HCT116 (cell line): ENCODE data around the gene RYR3. TPM values are rescaled to one million over a fixed set of nuclear protein-coding genes. Genes with fewer than 3 reads are reported as not detected.

Experiments
- ATAC-seq: fragments of 200-7000 bp; cut with Tn5 transposase; 2 replicates; pipeline ENCODE4 v1.9.1; 2020; ENCODE audit warnings: mild to moderate bottlenecking, moderate library complexity
- BruUV-seq: library from RNA; stranded (reverse); fragments of 400-500 nt; replicated peaks from 2 replicates; lab custom pipeline; 2021; lab: Mats Ljungman, UMichigan
- CTCF ChIA-PET: fragments of 300-600 bp; sonication (Branson Sonifier 250); formaldehyde crosslinking; loops from one replicate; lab custom pipeline; 2021; ENCODE audit warnings: antibody characterized with exemption; lab: Charles Lee
- POLR2A ChIA-PET: fragments of 300-600, 350-600 bp; sonication (Branson Sonifier 250); formaldehyde crosslinking; loops from one replicate; lab custom pipeline; 2021; ENCODE audit warnings: antibody characterized with exemption; lab: Charles Lee
- RAD21 ChIA-PET, 2 experiments: fragments of 300-600 bp; sonication (Branson Sonifier 250); formaldehyde crosslinking; loops; one replicate each; lab custom pipeline; 2023; ENCODE audit warnings: low total read pairs in 2 of 2; ENCODE audit not compliant: uncharacterized antibody in 2 of 2, unreplicated experiment in 2 of 2, low non-redundant PET in 1 of 2; lab: Charles Lee
- DNase-seq: peaks from one replicate; pipeline ENCODE4 v3.0.0-alpha.2; 2010; ENCODE audit warnings: low read depth, low spot score
- H2AFZ ChIP-seq: fragments of 200-600 bp; shearing (Covaris generic), sonication (generic); 2 replicates; pipeline ENCODE4 v1.6.1; 2017; ENCODE audit warnings: low read depth, mixed run types, mixed read lengths, antibody characterized with exemption, low read length; ENCODE audit not compliant: poor library complexity, severe bottlenecking
- H3K27ac ChIP-seq: 2 replicates; pipeline ENCODE4 v1.5.1; 2012; ENCODE audit warnings: low read depth, low read length
- H3K27me3 ChIP-seq: fragments of 200-600 bp; sonication (generic); 2 replicates; pipeline ENCODE4 v1.6.1; 2016; ENCODE audit warnings: mixed run types, low read length, mixed read lengths; ENCODE audit not compliant: insufficient read depth
- H3K36me3 ChIP-seq, 2 experiments: fragments of 200-500 bp in 1 of 2; fragments of 200-600 bp in 1 of 2; sonication (Bioruptor generic) in 1 of 2; sonication (generic) in 1 of 2; 2 replicates each; pipeline versions ENCODE4 v1.5.1 to v1.6.1; 2014 to 2016; ENCODE audit warnings: low read length in 2 of 2, inconsistent platforms in 1 of 2, mixed read lengths in 1 of 2, mixed run types in 1 of 2; ENCODE audit not compliant: insufficient read depth in 2 of 2, control insufficient read depth in 1 of 2
- H3K4me1 ChIP-seq, 2 experiments: fragments of 200-600 bp in 1 of 2; sonication (generic) in 1 of 2; 2 replicates each; pipeline versions ENCODE4 v1.5.1 to v1.6.1; 2012 to 2017; ENCODE audit warnings: low read length in 2 of 2, inconsistent platforms in 1 of 2, mild to moderate bottlenecking in 1 of 2, mixed read lengths in 1 of 2, mixed run types in 1 of 2, moderate library complexity in 1 of 2; ENCODE audit not compliant: insufficient read depth in 2 of 2, control insufficient read depth in 1 of 2
- H3K4me2 ChIP-seq: fragments of 200-600 bp; sonication (generic); 2 replicates; pipeline ENCODE4 v1.6.1; 2017; ENCODE audit warnings: mixed run types, low read length, mixed read lengths
- H3K4me3 ChIP-seq, 2 experiments: fragments of 200-600 bp in 1 of 2; sonication (generic) in 1 of 2; replicated peaks in 1 of 2; 2 replicates each; pipeline ENCODE4 v1.5.1; 2011 to 2016; ENCODE audit warnings: low read length in 2 of 2, control low read depth in 1 of 2, low read depth in 1 of 2, mild to moderate bottlenecking in 1 of 2, mixed read lengths in 1 of 2, mixed run types in 1 of 2
- H3K79me2 ChIP-seq: fragments of 200-600 bp; sonication (generic); 2 replicates; pipeline ENCODE4 v1.6.1; 2017; ENCODE audit warnings: mild to moderate bottlenecking, mixed run types, low read length, moderate library complexity, mixed read lengths; ENCODE audit not compliant: insufficient read depth
- H3K9ac ChIP-seq: fragments of 200-600 bp; sonication (generic); 2 replicates; pipeline ENCODE4 v1.6.1; 2016; ENCODE audit warnings: low read length, mixed read lengths
- H3K9me2 ChIP-seq: fragments of 200-600 bp; sonication (generic), shearing (Covaris generic); 2 replicates; pipeline ENCODE4 v1.6.1; 2017; ENCODE audit warnings: mixed run types, mild to moderate bottlenecking, moderate library complexity; ENCODE audit not compliant: insufficient read depth
- H3K9me3 ChIP-seq, 2 experiments: fragments of 200-500 bp in 1 of 2; fragments of 200-600 bp in 1 of 2; sonication (Bioruptor generic) in 1 of 2; sonication (generic) in 1 of 2; 2 replicates each; pipeline ENCODE4 v1.6.1; 2014 to 2017; ENCODE audit warnings: low read length in 2 of 2, mixed read lengths in 2 of 2, inconsistent platforms in 1 of 2, low read depth in 1 of 2, mild to moderate bottlenecking in 1 of 2, mixed run types in 1 of 2, moderate library complexity in 1 of 2; ENCODE audit not compliant: control insufficient read depth in 1 of 2, insufficient read depth in 1 of 2
- H4K20me1 ChIP-seq: fragments of 200-600 bp; sonication (generic), shearing (Covaris generic); 2 replicates; pipeline ENCODE4 v1.6.1; 2017; ENCODE audit warnings: mixed run types, mild to moderate bottlenecking, moderate library complexity; ENCODE audit not compliant: insufficient read depth
- ATF3 ChIP-seq: IDR thresholded peaks from 2 replicates; pipeline ENCODE4 v1.6.1; 2012
- CEBPB ChIP-seq: IDR thresholded peaks from 2 replicates; pipeline ENCODE4 v1.6.1; 2012; ENCODE audit warnings: low read depth
- CTCF ChIP-seq, 3 experiments: fragments of 200-600 bp in 1 of 3; sonication (generic) in 1 of 3; IDR thresholded peaks in 2 of 3; conservative IDR thresholded peaks in 1 of 3; 2 replicates each; pipeline ENCODE4 v1.5.1; 2012 to 2017; ENCODE audit warnings: low read depth in 2 of 3, low read length in 2 of 3, antibody characterized with exemption in 1 of 3, borderline replicate concordance in 1 of 3, control low read depth in 1 of 3, mild to moderate bottlenecking in 1 of 3, mixed read lengths in 1 of 3, mixed run types in 1 of 3, moderate library complexity in 1 of 3; ENCODE audit not compliant: insufficient read depth in 1 of 3
- ELF1 ChIP-seq: IDR thresholded peaks from 2 replicates; pipeline ENCODE4 v1.6.1; 2012; ENCODE audit warnings: low read depth, borderline replicate concordance
- EZH2 ChIP-seq: fragments of 200-600 bp; sonication (generic); IDR thresholded peaks from 2 replicates; pipeline ENCODE4 v1.6.1; 2017; ENCODE audit warnings: antibody characterized with exemption, mixed run types
- EZH2phosphoT487 ChIP-seq: fragments of 200-600 bp; IDR thresholded peaks from 2 replicates; pipeline ENCODE4 v1.6.1; 2018; ENCODE audit warnings: antibody characterized with exemption, borderline replicate concordance
- JUND ChIP-seq: IDR thresholded peaks from 2 replicates; pipeline ENCODE4 v1.6.1; 2012
- MAX ChIP-seq: IDR thresholded peaks from 2 replicates; pipeline ENCODE4 v1.6.1; 2012
- POLR2A ChIP-seq: IDR thresholded peaks from 2 replicates; pipeline ENCODE4 v1.7.0; 2011; ENCODE audit warnings: borderline replicate concordance; ENCODE audit not compliant: insufficient read depth, insufficient read length; ENCODE audit errors: extremely low read depth
- POLR2AphosphoS5 ChIP-seq: IDR thresholded peaks from 2 replicates; pipeline ENCODE4 v1.6.1; 2011; ENCODE audit warnings: mild to moderate bottlenecking, low read depth, low read length, moderate library complexity
- REST ChIP-seq: IDR thresholded peaks from 2 replicates; pipeline ENCODE4 v1.6.1; 2012; ENCODE audit warnings: low read depth
- SIN3A ChIP-seq: IDR thresholded peaks from 2 replicates; pipeline ENCODE4 v1.6.1; 2012; ENCODE audit warnings: low read depth
- SP1 ChIP-seq: IDR thresholded peaks from 2 replicates; pipeline ENCODE4 v1.6.1; 2012; ENCODE audit warnings: low read depth
- SRF ChIP-seq: IDR thresholded peaks from 2 replicates; pipeline ENCODE4 v1.6.1; 2012; ENCODE audit warnings: low read depth
- TCF7L2 ChIP-seq: IDR thresholded peaks from 2 replicates; pipeline ENCODE4 v1.7.0; 2011; ENCODE audit warnings: borderline replicate concordance, inconsistent platforms; ENCODE audit not compliant: insufficient read depth, insufficient read length; ENCODE audit errors: extremely low read depth
- YY1 ChIP-seq: IDR thresholded peaks from 2 replicates; pipeline ENCODE4 v1.6.1; 2011; ENCODE audit warnings: low read length, low read depth, moderate library complexity, mild to moderate bottlenecking; ENCODE audit not compliant: insufficient replicate concordance; ENCODE audit errors: extremely low read depth
- ZBTB33 ChIP-seq: IDR thresholded peaks from 2 replicates; pipeline ENCODE4 v1.6.1; 2011; ENCODE audit warnings: mild to moderate bottlenecking, low read length, moderate library complexity; ENCODE audit not compliant: insufficient replicate concordance; ENCODE audit errors: extremely low read depth
- ZFX ChIP-seq: fragments of 450-650 bp; IDR thresholded peaks from 2 replicates; pipeline ENCODE4 v1.6.1; 2017
- intact Hi-C: fragments of 100-400 bp; cut with micrococcal nuclease; formaldehyde crosslinking; loops from 2 replicates; pipeline ENCODE4 v1.10.0; 2022
- total RNA-seq: library from RNA; stranded (reverse); gene quantifications from one replicate; pipeline ENCODE4 v1.2.1, GENCODE V29; 2021; ENCODE audit not compliant: unreplicated experiment

Gene RYR3
- total RNA-seq, 1 experiment from 2014 or later, result not detected

GRCh38 chr15:33535135-33535534, 224.4 kb downstream of the RYR3 start:
- intact Hi-C loops, result no loop called here
- TF ChIP-seq EZH2phosphoT487, result no peak
- TF ChIP-seq EZH2, result no peak
- no peak for TF ChIP-seq TCF7L2
- no peak for TF ChIP-seq POLR2AphosphoS5
- TF ChIP-seq YY1, result no peak
- no peak for TF ChIP-seq ELF1
- TF ChIP-seq POLR2A, result no peak
- no peak for TF ChIP-seq CTCF (IDR thresholded peaks at IDR 0.05 in 2 of 3, conservative IDR thresholded peaks at IDR 0.05 in 1 of 3; ENCODE audit: borderline replicate concordance in 1 of 3, insufficient read depth in 1 of 3, low read depth in 2 of 3, low read length in 2 of 3)
- no peak for TF ChIP-seq SP1
- TF ChIP-seq REST, result no peak
- TF ChIP-seq CEBPB, result no peak
- no peak for TF ChIP-seq ZFX
- TF ChIP-seq SIN3A, result no peak
- no peak for TF ChIP-seq ATF3
- TF ChIP-seq JUND, result no peak
- TF ChIP-seq MAX, result no peak
- TF ChIP-seq ZBTB33, result no peak
- TF ChIP-seq SRF, result no peak
- DNase-seq, result no peak
- H3K9me2 ChIP-seq, result no peaks in the 10 kb centered on the region
- no peak overlapping the region for H2AFZ ChIP-seq
- H4K20me1 ChIP-seq, result no peaks in the 10 kb centered on the region
- ATAC-seq, result no peak
- ChIA-PET RAD21 (no interaction called here), CTCF (interaction anchor here (1.2 kb wide), 1 partner anchor 243 kb away, joined by 4 read pairs; no protein-coding TSS in a partner anchor), POLR2A (no interaction called here)
- no peak overlapping the region for H3K4me3 ChIP-seq
- no peak overlapping the region for H3K9ac ChIP-seq
- H3K4me2 ChIP-seq, result no peak overlapping the region
- no peak overlapping the region for H3K27ac ChIP-seq
- H3K9me3 ChIP-seq, result no peaks in the 10 kb centered on the region
- H3K4me1 ChIP-seq, result no peaks in the 10 kb centered on the region
- H3K27me3 ChIP-seq, result peaks cover 73% of the 10 kb centered on the region
- no peaks in the 10 kb centered on the region for H3K36me3 ChIP-seq
- H3K79me2 ChIP-seq, result no peaks in the 10 kb centered on the region
- no TSS peak for BruUV-seq
